Tibial nerve (tissue), 4 donors: ENCODE results near the gene WFS1. TPM values are rescaled to one million over a fixed set of nuclear protein-coding genes. Genes with fewer than 3 reads are reported as not detected.
A peak's percentile ranks its signal among the peaks of the same experiment; 100 is the strongest.

Source experiments
- DNase-seq, 2 donors: peaks; one replicate each; pipeline ENCODE4 v3.0.0-alpha.2; 2019; ENCODE audit warnings: low spot score in 2 of 2
- H3K27ac ChIP-seq, 4 donors: fragments of 200-600 bp; sonication (generic) in 3 of 4; one replicate each; pipeline ENCODE4 v1.5.1; 2017 to 2019; ENCODE audit warnings: mild to moderate bottlenecking in 1 of 4
- H3K27me3 ChIP-seq, 2 donors: fragments of 200-600 bp; sonication (generic) in 1 of 2; one replicate each; pipeline versions ENCODE4 v1.5.1 to v1.6.0; 2017 to 2019
- H3K36me3 ChIP-seq, 3 donors: fragments of 200-600 bp; sonication (generic); one replicate each; pipeline ENCODE4 v1.5.1; 2018 to 2019
- H3K4me1 ChIP-seq, 4 donors: fragments of 200-600 bp; sonication (generic) in 3 of 4; one replicate each; pipeline ENCODE4 v1.5.1; 2017 to 2019
- H3K4me3 ChIP-seq, 4 donors: fragments of 200-600 bp; sonication (generic) in 3 of 4; one replicate each; pipeline ENCODE4 v1.5.1; 2017 to 2019; ENCODE audit warnings: mild to moderate bottlenecking in 1 of 4, moderate library complexity in 1 of 4
- H3K9me3 ChIP-seq, 4 donors: fragments of 200-600 bp; sonication (generic) in 3 of 4; one replicate each; pipeline ENCODE4 v1.5.1; 2017 to 2019
- CTCF ChIP-seq, 5 experiments: fragments of 200-600 bp in 3 of 5; fragments of 450-650 bp in 2 of 5; sonication (generic) in 3 of 5; IDR thresholded peaks; one replicate each; pipeline ENCODE4 v1.5.1; 2016 to 2019; ENCODE audit warnings: antibody characterized with exemption in 5 of 5, mild to moderate bottlenecking in 3 of 5, moderate library complexity in 2 of 5
- EP300 ChIP-seq, 2 donors: sonication (generic); formaldehyde crosslinking; IDR thresholded peaks; one replicate each; pipeline ENCODE4 v1.6.1; 2017; ENCODE audit warnings: antibody characterized with exemption in 2 of 2, mild to moderate bottlenecking in 1 of 2
- POLR2A ChIP-seq, 2 donors: fragments of 450-650 bp; IDR thresholded peaks; one replicate each; pipeline ENCODE4 v1.6.1; 2017; ENCODE audit warnings: antibody characterized with exemption in 2 of 2, mild to moderate bottlenecking in 2 of 2, moderate library complexity in 2 of 2
- WGBS, 2 donors: methylation state at CpG; one replicate each; pipeline ENCODE4 v1.1.5; 2018; 5-methylcytosine and 5-hydroxymethylcytosine counted together
- total RNA-seq, 4 donors: library from RNA; depleted of rRNA; stranded (reverse); fragments of >200 nt; gene quantifications; one replicate each; pipeline ENCODE4 v1.1.0, GENCODE V29; 2016

WFS1 gene
- total RNA-seq, 4 donors from 2014 or later = 52.8 to 125 (median 57.9) TPM

- Histone ChIP-seq H3K27ac (peak overlapping the region in 3 of 4 donors; percentile 21 to 42 (median 30)), H3K36me3 (peaks cover 0 to 66% (median 0%) of the 10 kb centered on the region in 3 donors), H3K4me1 (peaks cover 0 to 63% (median 35%) of the 10 kb centered on the region in 4 donors), H3K27me3 (no peaks in the 10 kb centered on the region), H3K9me3 (no peaks in the 10 kb centered on the region), H3K4me3 (no peak overlapping the region)
- DNase-seq = no peak
- TF ChIP-seq CTCF (IDR thresholded peaks at IDR 0.05) (no peak), EP300 (IDR thresholded peaks at IDR 0.05) (no peak), POLR2A (IDR thresholded peaks at IDR 0.05) (no peak)
- 86 to 92% methylated on average over 6 to 14 of the region's 14 CpGs for WGBS, 2 donors
Measured at GRCh38 chr4:6279582-6280289, 10.1 kb downstream of the WFS1 start.

GRCh38 chr4:6280365-6280996, 10.8 kb downstream of the WFS1 start:
- H3K9me3 ChIP-seq = no peaks in the 10 kb centered on the region
- H3K27ac ChIP-seq = no peak overlapping the region
- 81% methylated on average over 15 to 16 of the region's 16 CpGs for WGBS, 2 donors
- peaks cover 0 to 60% (median 34%) of the 10 kb centered on the region in 4 donors for H3K4me1 ChIP-seq
- H3K4me3 ChIP-seq = no peak overlapping the region
- H3K27me3 ChIP-seq = no peaks in the 10 kb centered on the region
- no peak for DNase-seq
- TF ChIP-seq EP300 (IDR thresholded peaks at IDR 0.05) (no peak), POLR2A (IDR thresholded peaks at IDR 0.05) (no peak), CTCF (IDR thresholded peaks at IDR 0.05) (no peak)
- H3K36me3 ChIP-seq = peaks cover 0 to 72% (median 0%) of the 10 kb centered on the region in 3 donors

GRCh38 chr4:6281436-6282313, 12.0 kb downstream of the WFS1 start:
- H3K4me1 ChIP-seq = peaks cover 0 to 48% (median 23%) of the 10 kb centered on the region in 4 donors

GRCh38 chr4:6282314-6282771, 12.7 kb downstream of the WFS1 start:
- no peak for DNase-seq
- no peak overlapping the region for H3K4me3 ChIP-seq
- 31 to 42% methylated on average over 6 of the region's 6 CpGs for WGBS, 2 donors
- H3K27me3 ChIP-seq = no peaks in the 10 kb centered on the region
- TF ChIP-seq CTCF (IDR thresholded peaks at IDR 0.05) (no peak), POLR2A (IDR thresholded peaks at IDR 0.05) (no peak), EP300 (IDR thresholded peaks at IDR 0.05) (no peak)
- no peaks in the 10 kb centered on the region for H3K9me3 ChIP-seq
- peaks cover 0 to 89% (median 0%) of the 10 kb centered on the region in 3 donors for H3K36me3 ChIP-seq
- peaks cover 0 to 42% (median 21%) of the 10 kb centered on the region in 4 donors for H3K4me1 ChIP-seq
- peak overlapping the region in 3 of 4 donors; percentile 21 to 52 (median 27) for H3K27ac ChIP-seq

More at GRCh38 chr4:6281436-6282313, 12.0 kb downstream of the WFS1 start:
- H3K27me3 ChIP-seq = no peaks in the 10 kb centered on the region
- peaks cover 0 to 84% (median 0%) of the 10 kb centered on the region in 3 donors for H3K36me3 ChIP-seq
- no peak overlapping the region for H3K4me3 ChIP-seq
- no peak for DNase-seq
- 60 to 70% methylated on average over 14 to 20 of the region's 20 CpGs for WGBS, 2 donors
- peak overlapping the region in 3 of 4 donors; percentile 21 to 52 (median 27) for H3K27ac ChIP-seq
- TF ChIP-seq EP300 (IDR thresholded peaks at IDR 0.05) (no peak), POLR2A (IDR thresholded peaks at IDR 0.05) (no peak), CTCF (IDR thresholded peaks at IDR 0.05) (no peak)
- no peaks in the 10 kb centered on the region for H3K9me3 ChIP-seq
